ENCODE measurements around the gene KLHL26. TPM values are rescaled to one million over a fixed set of nuclear protein-coding genes. Genes with fewer than 3 reads are reported as not detected.

Gene KLHL26
- total and polyA plus RNA-seq, 2 experiments from 2014 or later: 2.9 to 6.4 TPM

DNA sequence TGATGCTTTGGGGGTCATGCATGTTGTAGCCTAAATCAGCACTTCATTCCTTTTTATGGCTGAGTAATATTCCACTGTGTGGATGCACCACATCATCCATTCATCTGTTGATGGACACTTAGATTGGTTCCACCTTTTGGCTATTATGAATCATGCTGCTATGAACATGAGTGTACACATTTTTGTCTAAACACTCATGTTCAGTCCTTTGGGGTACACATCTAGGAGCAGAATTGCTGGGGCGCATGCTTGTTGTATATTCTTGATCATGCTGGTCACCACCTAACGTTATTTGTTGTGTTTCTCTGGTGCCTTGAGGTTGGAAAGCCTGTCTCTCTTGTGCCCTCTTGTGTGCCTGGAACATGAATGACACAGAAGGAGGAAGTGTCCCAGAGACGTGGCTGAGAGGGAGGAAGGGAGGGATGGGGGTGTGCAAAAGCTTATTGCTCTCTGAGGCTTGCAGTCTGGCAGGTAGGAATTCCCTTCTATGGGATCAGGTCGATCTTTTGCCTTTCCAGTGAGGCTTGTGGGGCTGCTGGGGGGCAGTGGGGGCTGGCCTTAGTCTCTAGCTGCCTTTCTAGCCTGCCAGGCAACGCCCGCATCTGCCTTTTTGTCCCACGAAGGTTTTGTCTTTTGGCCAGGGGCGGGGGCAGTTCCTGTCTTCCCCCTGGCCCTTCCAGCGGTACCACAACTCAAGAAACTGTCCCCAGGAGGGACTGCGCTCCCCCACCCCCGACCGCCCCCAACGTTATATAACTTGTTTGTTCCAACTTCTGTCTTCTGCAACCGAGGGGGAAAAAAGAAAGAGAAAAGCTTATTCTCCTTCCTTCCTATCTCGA lies 7.6 kb downstream of the KLHL26 start:
- no peak overlapping the region for H3K27ac ChIP-seq
- TF ChIP-seq EZH2phosphoT487 (IDR thresholded peaks at IDR 0.05; ENCODE audit: insufficient read depth, low read depth) (no peak), EZH2 (IDR thresholded peaks at IDR 0.05; ENCODE audit: insufficient read depth, poor library complexity, severe bottlenecking) (no peak)
- no peak overlapping the region for H2AFZ ChIP-seq
- no peaks in the 10 kb centered on the region for H3K9me2 ChIP-seq (ENCODE audit: insufficient read depth)
- 46% methylated on average over 11 to 15 of the region's 15 CpGs for WGBS, 2 experiments (ENCODE audit: low coverage in 1 of 2, low lambda C conversion rate in 2 of 2, missing lambda C conversion rate in 2 of 2)
- H3K79me2 ChIP-seq (ENCODE audit: insufficient read depth): no peaks in the 10 kb centered on the region
- DNase-seq: peak; percentile 54
- in situ Hi-C loops (cut with MboI): no loop called here
- H3K36me3 ChIP-seq (ENCODE audit: low read depth): no peaks in the 10 kb centered on the region
- no peak overlapping the region for H3K4me3 ChIP-seq
- H4K20me1 ChIP-seq (ENCODE audit: insufficient read depth): no peaks in the 10 kb centered on the region
- H3K4me1 ChIP-seq (ENCODE audit: insufficient read depth): peaks cover 4% of the 10 kb centered on the region; the same call in 1 of the 2 replicates
- no peak overlapping the region for H3K4me2 ChIP-seq (ENCODE audit: unreplicated experiment)
- no peak overlapping the region for H3K9ac ChIP-seq
- no peaks in the 10 kb centered on the region for H3F3A ChIP-seq (ENCODE audit: insufficient read depth)
- H3K9me3 ChIP-seq (ENCODE audit: low read depth): no peaks in the 10 kb centered on the region
- H3K27me3 ChIP-seq (replicated peaks; ENCODE audit: insufficient read depth): no peaks in the 10 kb centered on the region

DNA sequence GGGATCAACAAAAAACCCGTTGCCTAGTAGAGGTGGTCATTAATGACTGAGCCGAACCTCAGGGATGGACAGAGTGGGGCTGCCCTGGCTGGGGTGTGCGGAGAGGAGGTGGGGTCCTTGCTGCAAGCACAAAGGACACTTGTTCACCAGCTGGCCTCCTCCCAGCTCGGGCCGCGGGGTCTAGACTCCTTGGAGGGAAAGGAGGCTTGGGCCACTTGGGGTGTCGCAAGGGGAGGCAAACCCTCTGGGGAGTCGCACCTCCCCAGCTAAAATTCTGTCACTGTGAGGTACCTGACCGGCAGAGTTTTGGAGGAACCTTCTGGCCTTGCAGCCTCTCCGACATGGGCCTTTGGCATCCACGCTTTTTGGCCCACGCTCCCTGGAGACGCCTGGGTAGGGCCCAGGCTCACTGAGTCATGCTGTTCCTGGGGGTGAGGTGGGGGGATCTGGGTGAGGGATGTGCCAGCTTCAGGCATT lies 8.2 kb downstream of the KLHL26 start:
- Histone ChIP-seq H3K27ac (no peak overlapping the region), H3K79me2 (ENCODE audit: insufficient read depth) (no peaks in the 10 kb centered on the region), H3K4me2 (ENCODE audit: unreplicated experiment) (no peak overlapping the region), H3K4me3 (no peak overlapping the region), H3K4me1 (ENCODE audit: insufficient read depth) (peaks cover 10% of the 10 kb centered on the region), H3K9ac (no peak overlapping the region), H3F3A (ENCODE audit: insufficient read depth) (peaks cover 5% of the 10 kb centered on the region; the same call in 1 of the 2 replicates), H3K9me2 (ENCODE audit: insufficient read depth) (no peaks in the 10 kb centered on the region), H4K20me1 (ENCODE audit: insufficient read depth) (no peaks in the 10 kb centered on the region), H3K36me3 (ENCODE audit: low read depth) (no peaks in the 10 kb centered on the region), H2AFZ (no peak overlapping the region), H3K27me3 (replicated peaks; ENCODE audit: insufficient read depth) (no peaks in the 10 kb centered on the region), H3K9me3 (ENCODE audit: low read depth) (no peaks in the 10 kb centered on the region)
- peak; percentile 22 for DNase-seq
- TF ChIP-seq EZH2phosphoT487 (IDR thresholded peaks at IDR 0.05; ENCODE audit: insufficient read depth, low read depth): no peak
- TF ChIP-seq EZH2 (IDR thresholded peaks at IDR 0.05; ENCODE audit: insufficient read depth, poor library complexity, severe bottlenecking): no peak
- in situ Hi-C loops (cut with MboI): no loop called here
- 52 to 59% methylated on average over 12 to 13 of the region's 13 CpGs for WGBS, 2 experiments (ENCODE audit: low coverage in 1 of 2, low lambda C conversion rate in 2 of 2, missing lambda C conversion rate in 2 of 2)

DNA sequence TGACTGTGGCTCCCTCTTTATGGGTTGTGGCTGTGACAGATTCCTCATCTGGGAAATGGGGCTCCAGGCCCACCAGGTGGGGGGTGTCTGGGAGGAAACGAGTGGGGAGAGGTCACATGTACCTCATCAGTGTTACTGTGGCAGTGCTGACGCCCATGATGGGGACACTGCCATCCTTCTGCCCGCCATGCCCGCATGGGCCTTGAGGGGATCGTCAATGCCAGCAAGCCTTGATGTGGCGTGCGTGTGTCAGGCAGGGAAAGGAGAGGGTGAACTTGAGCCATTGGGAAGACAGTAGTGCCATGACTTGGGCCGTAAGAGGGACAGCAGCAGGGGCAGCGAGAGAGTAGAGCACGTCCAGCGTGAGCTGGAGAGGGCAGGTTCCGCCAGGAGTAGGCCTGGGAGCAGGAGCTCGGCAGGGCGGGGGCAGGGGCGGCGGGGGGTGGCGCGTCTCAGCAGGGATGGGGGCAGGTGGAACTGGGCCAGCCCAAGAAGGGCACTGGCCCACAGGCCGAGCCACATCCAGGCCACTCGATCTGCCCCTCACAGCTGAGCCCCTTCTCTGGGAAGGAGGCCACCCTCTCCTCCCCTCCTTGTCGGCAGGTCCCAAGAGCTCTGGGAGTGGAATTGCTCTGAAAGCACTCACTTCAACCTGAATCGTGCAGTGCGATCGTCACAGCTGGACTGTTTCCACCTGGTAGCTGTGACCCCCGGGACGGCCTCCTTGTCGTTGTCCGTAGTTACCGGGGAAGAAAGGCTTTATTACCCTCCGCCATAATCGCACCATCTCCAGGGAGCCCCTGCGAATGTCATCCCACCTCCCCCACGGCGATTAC lies 9.9 kb downstream of the KLHL26 start:
- Histone ChIP-seq H3K9me2 (ENCODE audit: insufficient read depth) (no peaks in the 10 kb centered on the region), H3K4me2 (ENCODE audit: unreplicated experiment) (no peak overlapping the region), H3F3A (ENCODE audit: insufficient read depth) (peaks cover 8% of the 10 kb centered on the region; the same call in 1 of the 2 replicates), H3K4me1 (ENCODE audit: insufficient read depth) (peaks cover 22% of the 10 kb centered on the region), H3K27me3 (replicated peaks; ENCODE audit: insufficient read depth) (no peaks in the 10 kb centered on the region), H3K9me3 (ENCODE audit: low read depth) (no peaks in the 10 kb centered on the region), H3K36me3 (ENCODE audit: low read depth) (no peaks in the 10 kb centered on the region), H3K79me2 (ENCODE audit: insufficient read depth) (no peaks in the 10 kb centered on the region), H2AFZ (no peak overlapping the region), H3K27ac (no peak overlapping the region), H3K9ac (no peak overlapping the region), H3K4me3 (no peak overlapping the region), H4K20me1 (ENCODE audit: insufficient read depth) (no peaks in the 10 kb centered on the region)
- 90% methylated on average over 28 to 34 of the region's 34 CpGs for whole genome bisulfite sequencing, 2 experiments (ENCODE audit: low coverage in 1 of 2, low lambda C conversion rate in 2 of 2, missing lambda C conversion rate in 2 of 2)
- in situ Hi-C loops (cut with MboI): no loop called here
- DNase-seq: no peak
- no peak for TF ChIP-seq EZH2 (IDR thresholded peaks at IDR 0.05; ENCODE audit: insufficient read depth, poor library complexity, severe bottlenecking)
- no peak for TF ChIP-seq EZH2phosphoT487 (IDR thresholded peaks at IDR 0.05; ENCODE audit: insufficient read depth, low read depth)

DNA sequence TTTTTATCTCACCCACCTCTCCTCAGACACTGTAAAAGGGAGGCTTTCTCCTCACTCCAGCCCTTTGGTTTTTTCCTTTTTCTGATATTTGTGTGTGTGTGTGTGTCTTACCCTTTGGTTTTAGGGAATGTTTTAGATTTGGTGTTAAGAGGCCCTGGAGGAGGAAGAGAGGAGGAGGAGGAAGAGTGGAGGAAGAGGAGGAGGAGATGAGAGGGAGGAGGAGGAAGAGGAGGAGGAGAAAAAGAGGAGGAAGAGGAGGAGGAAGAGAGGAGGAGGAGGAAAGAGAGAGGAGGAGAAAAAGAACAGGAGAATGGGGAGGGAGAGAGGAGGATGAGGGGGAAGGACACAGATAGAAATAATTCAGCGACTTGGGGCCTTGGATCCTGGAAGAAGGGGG lies 10.5 kb downstream of the KLHL26 start:
- Histone ChIP-seq H3K9ac (no peak overlapping the region), H3K79me2 (ENCODE audit: insufficient read depth) (no peaks in the 10 kb centered on the region), H3K27ac (no peak overlapping the region), H3K27me3 (replicated peaks; ENCODE audit: insufficient read depth) (no peaks in the 10 kb centered on the region), H3K9me2 (ENCODE audit: insufficient read depth) (no peaks in the 10 kb centered on the region), H4K20me1 (ENCODE audit: insufficient read depth) (no peaks in the 10 kb centered on the region), H3K9me3 (ENCODE audit: low read depth) (no peaks in the 10 kb centered on the region), H3K4me2 (ENCODE audit: unreplicated experiment) (no peak overlapping the region), H3K4me1 (ENCODE audit: insufficient read depth) (peaks cover 22% of the 10 kb centered on the region), H2AFZ (no peak overlapping the region), H3F3A (ENCODE audit: insufficient read depth) (peaks cover 8% of the 10 kb centered on the region; the same call in 1 of the 2 replicates), H3K4me3 (no peak overlapping the region), H3K36me3 (ENCODE audit: low read depth) (no peaks in the 10 kb centered on the region)
- 96 to 100% methylated on average over 1 of the region's 1 CpG for WGBS, 2 experiments (ENCODE audit: low coverage in 1 of 2, low lambda C conversion rate in 2 of 2, missing lambda C conversion rate in 2 of 2)
- no peak for TF ChIP-seq EZH2 (IDR thresholded peaks at IDR 0.05; ENCODE audit: insufficient read depth, poor library complexity, severe bottlenecking)
- TF ChIP-seq EZH2phosphoT487 (IDR thresholded peaks at IDR 0.05; ENCODE audit: insufficient read depth, low read depth): no peak
- in situ Hi-C loops (cut with MboI): no loop called here
- no peak for DNase-seq

Measured in GM23248 (cell line).